ENCODE measurements around the gene SPDYE18.
"Not testable (repeated sequence)": the region's sequence is repeated elsewhere in the genome, so short reads cannot be mapped to it uniquely, and the experiment has no call there.

DNA sequence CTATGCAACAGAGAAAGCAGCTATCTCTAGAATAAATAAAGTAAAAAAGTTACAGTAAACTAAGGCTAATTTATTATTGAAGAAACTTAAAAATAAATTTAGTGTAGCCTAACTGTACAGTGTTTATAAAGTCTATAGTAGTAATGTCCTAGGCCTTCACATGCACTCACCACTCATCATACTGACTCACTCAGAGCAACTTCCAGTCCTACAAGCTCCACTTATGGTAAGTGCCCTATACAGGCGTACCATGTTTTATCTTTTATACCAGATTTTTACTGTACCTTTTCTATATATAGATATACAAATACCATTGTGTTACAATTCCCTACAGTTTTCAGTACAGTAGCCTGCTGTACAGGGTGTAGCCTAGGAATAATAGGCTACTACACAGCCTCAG lies 19.8 kb upstream of the SPDYE18 start:
- TF ChIP-seq, protein P1, sequence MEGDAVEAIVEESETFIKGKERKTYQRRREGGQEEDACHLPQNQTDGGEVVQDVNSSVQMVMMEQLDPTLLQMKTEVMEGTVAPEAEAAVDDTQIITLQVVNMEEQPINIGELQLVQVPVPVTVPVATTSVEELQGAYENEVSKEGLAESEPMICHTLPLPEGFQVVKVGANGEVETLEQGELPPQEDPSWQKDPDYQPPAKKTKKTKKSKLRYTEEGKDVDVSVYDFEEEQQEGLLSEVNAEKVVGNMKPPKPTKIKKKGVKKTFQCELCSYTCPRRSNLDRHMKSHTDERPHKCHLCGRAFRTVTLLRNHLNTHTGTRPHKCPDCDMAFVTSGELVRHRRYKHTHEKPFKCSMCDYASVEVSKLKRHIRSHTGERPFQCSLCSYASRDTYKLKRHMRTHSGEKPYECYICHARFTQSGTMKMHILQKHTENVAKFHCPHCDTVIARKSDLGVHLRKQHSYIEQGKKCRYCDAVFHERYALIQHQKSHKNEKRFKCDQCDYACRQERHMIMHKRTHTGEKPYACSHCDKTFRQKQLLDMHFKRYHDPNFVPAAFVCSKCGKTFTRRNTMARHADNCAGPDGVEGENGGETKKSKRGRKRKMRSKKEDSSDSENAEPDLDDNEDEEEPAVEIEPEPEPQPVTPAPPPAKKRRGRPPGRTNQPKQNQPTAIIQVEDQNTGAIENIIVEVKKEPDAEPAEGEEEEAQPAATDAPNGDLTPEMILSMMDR (conservative IDR thresholded peaks at IDR 0.05; ENCODE audit: low read depth, low read length): not testable (repeated sequence)
- TF ChIP-seq EZH2 (IDR thresholded peaks at IDR 0.05; ENCODE audit: low read length, unreplicated experiment); EZH2phosphoT487 (IDR thresholded peaks at IDR 0.05; ENCODE audit: borderline replicate concordance, low read length): not testable (repeated sequence)
